HG03442 (cell line): ENCODE measurements around the gene LDLRAD4.

Experiments used
- ATAC-seq: cut with Tn5 transposase; IDR thresholded peaks from one replicate; pipeline ENCODE4 v1.9.1; 2021; ENCODE audit warnings: mild to moderate bottlenecking, moderate library complexity; ENCODE audit not compliant: unreplicated experiment

LDLRAD4 gene

DNA sequence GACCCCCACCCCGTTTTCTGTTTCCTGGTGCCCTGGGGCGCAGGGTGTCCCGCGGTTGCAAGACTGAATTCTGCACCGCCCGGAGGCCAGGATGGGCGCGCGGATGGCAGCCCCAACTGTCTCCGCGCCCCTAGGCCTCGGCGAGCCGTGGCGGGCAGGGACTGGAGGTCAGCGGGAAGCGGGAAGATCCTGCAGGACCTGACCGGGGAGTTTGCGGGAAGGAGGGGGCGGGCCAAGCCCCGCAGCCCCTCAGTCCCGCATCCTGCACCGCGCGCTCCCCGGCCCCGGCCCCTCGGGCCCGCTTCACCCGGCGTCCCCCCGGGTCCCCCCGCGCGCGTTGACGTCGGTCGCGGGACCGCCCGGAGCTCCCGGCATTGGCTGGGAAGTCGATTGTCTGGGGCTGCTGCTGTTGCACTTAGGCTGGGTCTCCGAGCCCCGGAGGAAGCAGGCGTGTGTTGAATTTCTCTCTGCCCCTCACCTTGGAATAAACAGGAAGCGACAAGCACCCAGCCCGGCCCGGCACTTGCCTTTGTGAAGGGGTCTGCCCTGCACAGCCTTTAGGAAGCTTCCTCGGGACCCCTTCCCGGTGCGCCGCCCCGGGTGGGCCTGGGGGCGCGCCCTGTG lies at the start of gene LDLRAD4:
Gene LDLRAD4 (plus strand): TSS at position 393 of the 624 bp plus-strand sequence.
- no peak for ATAC-seq

DNA sequence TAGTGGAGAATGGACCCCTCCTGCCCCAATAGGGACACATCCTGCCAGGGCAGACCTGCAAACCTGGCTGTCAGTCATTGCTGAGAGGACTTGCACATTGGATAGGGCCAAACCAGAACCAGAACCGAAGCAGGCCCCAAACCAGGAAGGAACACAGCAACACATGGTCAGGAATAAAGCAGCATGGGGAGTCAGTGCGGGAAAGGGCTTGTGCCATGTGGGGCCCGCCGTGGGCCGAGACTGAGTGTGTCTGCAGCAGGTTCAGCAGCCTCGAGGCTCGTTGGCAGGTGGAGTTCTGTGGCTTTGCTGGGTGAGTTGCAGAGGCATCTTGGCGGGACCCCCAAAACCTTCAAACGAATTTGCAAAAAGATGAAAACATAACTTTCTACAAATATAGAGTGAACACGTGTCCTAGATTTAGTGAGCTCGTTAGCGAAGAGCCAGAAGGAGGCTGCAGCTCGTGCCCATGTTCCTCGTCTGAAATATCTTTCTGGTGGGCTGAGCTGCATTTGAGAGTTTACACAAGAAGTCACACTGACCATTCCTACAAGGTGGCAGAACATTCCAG lies 44.9 kb upstream of the LDLRAD4 start:
- ATAC-seq, result no peak

DNA sequence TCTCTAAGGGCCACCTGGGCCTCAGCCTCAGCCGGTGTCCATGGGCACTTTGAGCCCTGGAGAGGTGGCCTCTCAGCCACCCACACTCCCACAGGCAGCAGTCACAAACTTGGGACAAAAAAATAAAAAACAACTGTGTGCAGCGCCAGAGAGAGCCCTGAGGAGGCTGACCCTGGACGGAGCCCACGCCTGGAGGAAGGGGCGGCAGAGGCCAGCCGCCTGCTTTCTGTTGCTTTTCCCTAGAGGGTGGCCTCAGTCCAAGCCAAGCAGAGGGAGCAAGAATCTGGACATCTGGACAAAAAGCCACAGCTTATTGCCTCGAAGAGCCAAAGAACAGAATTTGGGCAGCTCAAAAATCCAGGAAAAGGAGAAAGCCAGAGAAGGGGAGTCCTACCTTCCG lies 43.3 kb upstream of the LDLRAD4 start:
- ATAC-seq, result no peak

DNA sequence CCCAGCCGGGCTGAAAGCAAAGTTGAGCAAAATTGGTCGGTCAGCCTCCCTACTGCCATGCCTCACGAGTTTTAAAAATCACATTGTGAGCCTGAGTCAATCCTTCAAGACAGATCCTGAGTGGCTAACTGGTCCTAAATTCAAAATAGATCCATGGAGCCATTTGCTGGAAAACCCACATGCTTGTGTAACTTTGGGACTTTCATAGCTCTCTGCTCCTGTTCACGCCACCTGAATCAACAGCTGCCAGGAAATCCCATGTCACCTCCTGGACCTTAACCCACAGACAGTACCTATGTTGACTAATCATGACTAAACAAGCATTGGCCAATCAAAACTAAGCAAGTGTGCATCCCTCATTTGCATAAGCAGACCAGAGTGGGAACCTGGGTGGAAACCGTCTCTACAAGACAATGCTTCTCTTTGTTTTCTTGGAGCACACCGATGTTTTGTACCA lies 42.8 kb upstream of the LDLRAD4 start:
- ATAC-seq, result no peak

DNA sequence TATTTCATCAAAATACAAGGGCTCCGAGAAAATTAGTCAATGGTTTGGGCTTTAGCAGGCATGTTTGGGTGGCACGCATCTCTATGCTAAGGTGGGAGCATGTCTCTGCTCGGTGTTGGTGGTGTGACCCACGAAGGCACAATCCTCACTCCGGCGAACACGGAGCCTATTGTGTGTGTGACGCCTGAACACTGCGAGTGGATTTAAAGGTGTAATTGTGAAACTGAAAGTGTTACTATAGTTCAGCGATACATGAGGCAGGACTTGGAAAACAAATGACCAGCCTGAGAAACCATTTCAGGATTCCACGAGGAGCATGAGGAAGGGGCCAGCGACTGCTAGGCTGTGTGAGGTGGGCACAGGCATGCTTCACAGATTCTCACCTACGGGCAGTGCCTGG lies 41.7 kb upstream of the LDLRAD4 start:
- no peak for ATAC-seq

DNA sequence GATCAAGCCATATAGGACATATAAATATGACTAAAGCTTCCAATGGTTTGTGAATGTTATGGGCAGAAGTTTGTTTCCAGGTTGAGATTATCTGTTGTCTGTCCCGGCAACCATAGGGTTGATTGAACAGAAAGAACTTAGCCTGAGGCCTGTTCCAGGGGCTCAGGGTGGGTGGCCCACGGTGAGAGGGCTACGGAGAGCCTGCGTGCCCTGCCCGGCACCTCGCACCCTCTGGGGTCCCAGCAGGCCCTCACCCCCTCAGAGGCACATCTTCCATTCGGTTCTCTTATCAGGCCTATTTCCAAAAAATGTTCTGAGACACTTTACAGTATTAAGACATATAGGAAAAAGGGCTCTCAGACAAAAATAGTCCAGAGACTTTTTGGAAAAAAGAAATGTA lies 40.4 kb upstream of the LDLRAD4 start:
- no peak for ATAC-seq

DNA sequence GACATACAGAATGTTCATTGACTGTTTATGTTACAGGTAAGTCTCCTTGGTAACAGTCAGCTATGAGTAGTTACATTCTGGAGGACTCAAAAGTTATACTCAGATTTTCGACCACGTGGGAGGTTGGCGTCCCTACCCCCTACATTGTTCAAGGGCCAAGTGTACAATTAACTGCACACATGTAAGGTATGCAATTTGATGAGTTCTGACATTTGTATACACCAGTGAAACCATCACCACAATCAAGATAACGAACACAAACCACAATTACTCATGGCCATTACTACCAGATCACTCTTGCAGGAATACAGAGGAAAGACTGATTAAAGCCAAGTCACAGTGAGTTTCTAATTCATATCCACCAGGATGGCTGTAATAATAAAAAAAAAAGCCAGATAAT lies 39.6 kb upstream of the LDLRAD4 start:
- ATAC-seq, result no peak

DNA sequence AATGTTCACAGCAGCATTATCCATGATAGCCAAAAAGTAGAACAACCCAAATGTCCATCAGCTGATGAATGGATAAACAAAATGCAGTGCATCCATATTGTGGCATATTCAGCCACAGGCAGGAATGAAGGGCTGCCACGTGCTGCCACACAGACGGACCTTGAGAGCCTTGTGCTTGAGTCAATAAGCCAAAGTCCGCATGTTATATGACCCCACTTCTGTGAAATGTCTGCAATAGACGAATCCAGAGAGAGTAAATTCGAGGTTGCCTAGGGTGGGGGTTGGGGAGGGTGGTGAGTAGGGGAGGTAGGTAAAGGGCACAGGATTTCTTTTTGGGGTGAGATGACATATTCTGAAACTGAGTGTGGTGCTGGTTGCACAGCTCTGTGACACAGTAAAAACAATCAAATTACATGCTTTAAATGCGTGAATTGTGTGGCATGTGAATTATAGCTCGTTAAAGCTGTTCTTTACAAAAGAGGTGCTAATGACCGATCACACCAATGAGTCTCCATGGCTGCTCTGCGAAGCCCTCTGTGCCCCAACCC lies 38.9 kb upstream of the LDLRAD4 start:
- no peak for ATAC-seq

DNA sequence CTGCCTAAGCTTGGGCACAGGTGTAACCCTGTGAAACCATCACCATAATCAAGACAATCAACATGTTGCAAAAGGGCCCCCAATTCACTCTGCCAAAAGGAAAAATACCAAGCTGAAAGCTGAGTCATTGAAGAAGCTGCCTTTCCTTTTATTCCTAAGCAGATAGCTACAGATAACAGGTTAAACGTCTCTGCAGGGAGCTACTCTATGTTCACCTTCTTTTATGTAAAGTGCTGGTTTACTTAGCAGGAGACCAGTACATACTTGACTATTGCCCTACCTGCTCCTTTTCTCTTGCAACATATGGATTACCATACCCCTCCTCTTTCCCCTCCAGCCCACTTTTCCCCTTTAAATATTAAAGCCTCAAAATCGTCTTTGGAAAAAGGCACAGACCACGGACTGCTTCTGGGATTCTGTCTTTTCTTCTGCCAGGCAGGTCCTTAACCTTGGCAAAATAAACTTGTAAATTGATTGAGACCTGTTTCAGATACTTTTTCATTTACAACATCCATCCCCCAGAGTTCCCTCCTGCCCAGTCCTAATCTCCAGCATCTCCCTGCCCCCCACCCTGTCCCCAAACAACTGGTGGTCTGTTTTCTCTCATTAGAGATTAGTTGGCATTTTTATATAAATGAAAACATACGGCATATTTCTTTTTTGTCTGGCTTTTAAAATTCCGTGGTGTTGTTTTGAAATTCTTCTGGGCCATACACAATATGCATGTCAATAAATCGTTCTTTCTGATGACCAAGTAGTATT lies 37.8 kb upstream of the LDLRAD4 start:
- no peak for ATAC-seq

DNA sequence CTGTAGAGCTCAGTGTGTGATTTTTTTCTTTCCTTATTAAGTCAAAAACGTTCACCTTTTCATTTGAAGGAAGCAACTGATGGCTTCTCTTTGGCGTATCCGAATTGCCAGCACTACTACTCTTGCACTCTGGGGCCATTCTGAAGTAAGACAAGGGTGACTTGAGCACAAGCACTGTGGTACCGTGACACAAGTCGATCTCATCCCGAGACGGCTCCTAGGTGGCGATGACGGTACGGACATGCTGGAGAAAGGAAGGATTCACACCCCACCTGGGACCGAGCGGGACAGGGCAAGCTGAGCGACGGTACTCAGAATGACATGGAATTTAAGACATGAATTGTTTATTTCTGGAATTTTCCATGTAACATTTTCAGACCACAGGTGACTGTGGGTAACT lies 36.8 kb upstream of the LDLRAD4 start:
- no peak for ATAC-seq

DNA sequence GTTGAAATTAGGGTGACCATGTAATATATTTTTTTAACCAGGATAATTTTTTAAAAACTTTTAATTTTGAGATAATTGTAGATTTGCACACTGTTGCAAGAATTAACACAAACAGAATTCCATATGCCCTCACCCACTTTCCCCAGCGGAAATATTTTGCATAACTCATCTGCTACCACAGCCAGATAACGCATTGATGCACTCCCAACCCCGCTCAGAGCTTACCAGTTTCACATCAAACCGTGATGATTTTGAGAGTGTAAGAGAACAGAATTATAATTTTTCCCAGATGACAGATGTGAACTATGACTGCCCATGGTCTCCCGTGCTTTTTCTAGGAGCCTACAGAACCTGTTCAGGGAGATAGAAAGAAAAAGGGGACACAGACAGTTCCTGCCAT lies 35.2 kb upstream of the LDLRAD4 start:
- no peak for ATAC-seq

DNA sequence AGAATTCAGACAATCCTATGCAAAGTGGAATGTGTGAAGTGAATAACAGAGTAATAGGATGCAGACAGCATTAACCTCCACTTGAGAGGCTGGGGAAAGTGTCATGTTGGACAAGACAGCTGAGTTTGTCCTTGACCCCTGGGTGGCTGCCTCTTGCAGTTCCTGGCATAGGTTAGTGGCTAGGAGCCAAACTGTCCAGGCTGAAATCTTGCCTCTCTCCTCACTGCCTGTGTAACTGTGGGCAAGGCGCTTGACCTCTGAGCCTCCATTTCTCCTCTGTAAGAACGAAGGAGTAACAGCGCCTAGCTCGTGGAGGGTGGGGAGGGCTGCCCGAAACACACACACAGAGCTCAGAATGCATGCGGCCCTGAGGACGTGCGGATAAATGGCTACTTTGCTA lies 34.8 kb upstream of the LDLRAD4 start:
- ATAC-seq, result no peak

DNA sequence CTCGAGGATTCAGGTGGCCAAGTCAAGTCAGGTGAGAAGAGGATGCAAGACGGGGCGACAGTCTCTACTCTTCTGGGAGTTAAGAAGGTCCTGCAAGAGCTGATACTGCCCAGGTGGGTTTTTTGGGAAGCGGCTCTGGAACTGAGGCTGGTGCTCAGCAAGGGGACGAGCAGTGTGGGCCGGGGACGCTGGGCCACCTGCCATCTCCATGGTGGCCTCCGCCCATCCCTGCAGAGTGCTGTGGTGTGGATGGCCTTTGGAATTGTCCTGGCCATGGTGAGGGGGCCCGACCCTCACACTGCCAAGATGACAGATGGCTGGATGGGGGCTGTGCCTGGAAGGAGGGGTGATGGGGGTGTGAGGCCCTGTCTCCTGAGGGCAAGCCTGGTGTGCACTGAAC lies 34.2 kb upstream of the LDLRAD4 start:
- no peak for ATAC-seq

DNA sequence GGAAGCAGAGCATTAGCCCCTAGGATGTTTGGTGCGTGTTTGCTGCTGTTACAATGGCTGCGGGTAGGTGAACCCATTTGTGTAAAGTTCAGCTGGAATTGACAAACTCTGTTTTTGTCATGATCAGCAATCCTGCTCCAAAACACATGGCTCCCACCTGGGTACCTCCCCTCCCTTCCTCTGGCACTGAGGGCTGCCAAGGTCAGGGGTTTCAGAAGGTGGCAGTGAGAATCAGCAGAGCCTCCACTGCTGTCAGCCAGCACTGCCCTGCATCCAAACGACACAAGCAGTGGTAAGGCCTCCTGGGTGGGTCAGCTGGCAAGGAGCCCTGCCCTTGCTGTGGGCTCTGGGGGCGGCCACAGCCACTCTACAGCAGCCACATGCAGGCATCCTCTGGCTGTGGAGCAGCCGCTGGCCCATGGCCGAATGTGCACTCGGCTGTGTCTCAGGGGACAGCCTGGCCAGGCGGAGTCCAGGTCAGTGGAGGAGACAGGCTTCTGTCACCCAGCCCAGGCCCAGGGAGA lies 32.8 kb upstream of the LDLRAD4 start:
- ATAC-seq, result no peak

DNA sequence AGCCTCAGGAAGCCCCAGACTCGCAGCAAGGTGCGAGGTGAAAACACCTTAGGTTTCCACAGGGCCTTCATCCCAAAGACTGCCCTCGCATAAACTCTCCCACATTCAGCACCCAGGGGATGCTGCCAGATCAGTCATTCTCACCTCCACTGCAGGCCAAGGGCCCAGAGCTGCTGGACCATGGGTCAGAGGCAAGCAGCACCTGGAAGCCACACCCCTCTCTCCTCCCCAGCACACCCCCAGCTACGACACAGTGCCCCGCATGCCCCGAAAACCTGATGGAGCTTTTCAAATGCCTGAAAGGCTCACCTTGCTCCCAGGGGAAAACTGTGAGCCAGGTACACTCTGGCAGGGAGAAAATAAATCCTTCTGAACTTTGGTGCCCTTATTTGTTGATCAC lies 31.9 kb upstream of the LDLRAD4 start:
- no peak for ATAC-seq

DNA sequence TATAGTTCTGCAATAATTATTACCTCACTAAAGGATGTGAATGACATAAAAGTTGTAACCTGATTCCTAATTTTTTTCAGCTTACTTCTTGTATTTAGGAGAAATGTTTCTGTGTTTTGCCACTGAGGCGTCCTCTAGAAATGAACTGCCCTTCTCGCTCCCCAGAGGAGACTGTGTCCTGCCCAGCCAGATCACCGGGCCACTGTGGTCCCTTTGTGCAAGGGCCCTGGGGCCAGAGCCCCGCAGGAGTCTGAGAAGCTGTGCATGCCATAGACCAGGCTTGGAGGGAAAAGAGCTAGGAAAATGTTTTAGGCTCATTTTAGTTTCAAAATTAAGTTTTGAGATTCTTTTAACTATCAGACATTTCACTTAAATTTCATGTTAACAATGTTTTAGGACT lies 31.1 kb upstream of the LDLRAD4 start:
- ATAC-seq, result no peak

DNA sequence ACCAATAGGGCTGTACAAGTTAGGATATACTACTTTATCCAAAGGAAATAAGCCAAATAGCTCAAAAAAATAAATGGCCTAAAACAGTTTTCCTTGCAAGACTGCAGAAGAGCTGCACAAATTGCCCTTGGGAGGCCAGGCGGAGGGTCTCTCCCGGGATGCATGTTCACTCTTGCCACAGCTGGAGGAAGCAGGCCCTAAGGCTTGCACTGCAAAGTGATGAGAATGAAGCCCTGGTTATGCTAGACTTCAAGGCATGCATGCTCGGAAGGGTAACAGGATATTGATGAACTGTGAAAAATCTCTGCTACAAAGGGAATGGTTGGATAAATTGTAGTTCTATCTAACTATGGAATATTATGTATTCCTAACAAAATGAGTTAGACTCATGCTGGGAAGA lies 27.5 kb upstream of the LDLRAD4 start:
- no peak for ATAC-seq

DNA sequence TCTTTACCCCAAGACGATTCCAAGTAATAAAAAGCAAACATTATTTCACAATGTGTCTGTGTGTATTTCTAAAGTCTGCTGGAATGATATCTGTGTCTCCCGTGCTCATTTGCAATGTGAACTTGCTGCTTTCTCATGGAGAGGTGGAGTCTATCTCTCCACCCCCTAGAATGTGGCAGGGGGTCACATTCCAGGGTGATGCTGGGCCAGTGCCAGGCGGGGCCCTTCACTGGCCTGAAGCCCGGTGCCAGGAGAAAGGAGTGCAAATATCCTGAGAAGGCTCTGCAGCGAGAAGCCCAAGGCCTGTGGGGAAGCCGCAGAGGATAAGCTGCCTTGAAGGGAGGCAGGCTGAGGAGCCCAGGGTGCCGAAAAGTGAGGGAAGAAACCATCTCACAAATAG lies 26.8 kb upstream of the LDLRAD4 start:
- ATAC-seq, result no peak

DNA sequence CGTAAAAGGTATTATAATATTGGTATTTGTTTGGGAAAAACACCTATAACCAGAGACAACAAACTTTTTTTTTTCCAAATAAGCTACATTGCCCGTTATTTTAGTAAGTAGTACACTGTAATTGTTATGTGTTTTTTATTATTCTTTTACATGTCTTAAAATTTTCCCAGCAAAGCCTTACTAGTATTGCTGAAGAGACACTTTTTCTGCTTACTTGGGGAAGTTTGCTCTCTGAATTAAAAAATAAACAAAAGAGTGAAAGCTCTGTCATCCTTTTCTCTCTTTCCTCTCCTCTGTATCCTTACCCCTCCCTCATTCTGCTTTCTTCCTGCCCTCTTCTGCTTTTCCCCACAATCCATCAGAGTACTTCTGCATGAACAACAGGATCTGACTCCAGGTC lies 25.6 kb upstream of the LDLRAD4 start:
- ATAC-seq, result no peak

DNA sequence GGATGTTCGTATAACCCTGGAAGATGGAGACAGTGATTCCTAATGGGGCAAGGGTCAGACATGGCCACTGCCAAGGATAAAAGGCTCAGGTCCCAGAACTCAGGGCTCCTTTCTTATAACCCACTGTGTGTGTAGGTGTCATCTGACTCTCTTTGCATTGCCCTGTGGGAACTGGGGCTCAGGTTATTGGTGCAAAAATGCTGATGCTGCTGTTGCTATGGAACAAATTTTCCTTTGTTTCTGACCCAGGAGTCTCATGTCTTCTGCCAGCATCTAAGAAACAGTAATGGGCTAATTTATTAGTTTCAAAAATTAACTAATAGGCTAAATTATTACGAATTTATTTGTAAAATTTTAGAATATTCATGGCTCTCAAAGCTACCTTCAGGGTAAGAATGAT lies 24.3 kb upstream of the LDLRAD4 start:
- no peak for ATAC-seq

DNA sequence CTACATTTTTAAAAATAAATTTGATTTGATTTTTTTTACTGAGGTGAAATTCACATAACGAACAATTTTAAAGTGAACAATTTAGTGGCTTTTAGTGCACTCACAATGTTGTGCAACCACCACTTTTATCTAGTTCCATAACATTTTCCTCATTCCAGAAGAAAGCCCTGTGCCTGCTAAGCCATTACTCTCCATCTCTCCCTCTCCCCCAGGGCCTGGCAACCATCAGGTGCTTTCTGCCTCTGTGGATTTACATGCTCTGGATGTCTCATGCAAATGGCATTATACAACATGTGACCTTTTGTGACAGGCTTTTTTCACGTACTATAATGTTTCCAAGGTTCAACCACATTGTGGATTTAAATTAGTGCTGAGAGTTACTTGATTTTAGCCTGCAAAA lies 19.9 kb upstream of the LDLRAD4 start:
- no peak for ATAC-seq

DNA sequence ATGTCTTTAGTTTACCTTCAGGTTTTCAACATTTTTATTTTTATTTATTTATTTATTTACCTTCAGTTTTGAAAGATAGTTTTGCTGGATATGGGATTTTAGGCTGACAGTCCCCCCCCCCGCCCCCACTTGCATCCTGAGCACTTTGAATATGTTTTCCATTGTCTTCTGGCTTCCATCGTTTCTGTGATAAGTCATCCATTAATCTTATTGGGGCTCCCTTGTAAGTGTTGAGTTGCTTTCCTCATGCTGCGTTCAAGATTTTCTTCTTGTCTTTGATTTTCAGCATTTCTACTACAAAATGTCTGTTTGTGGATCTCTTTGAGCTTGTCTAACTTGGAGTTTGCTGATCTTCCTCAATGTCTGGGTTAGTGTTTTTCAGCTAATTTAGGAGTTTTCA lies 19.4 kb upstream of the LDLRAD4 start:
- no peak for ATAC-seq
